Activated CD4-positive, alpha-beta memory T cell treated with anti-CD3 and anti-CD28 coated beads, Interleukin-2, amount 10 ng/mL, durations not matched to agents 7 days and 5 days (primary cell): ENCODE measurements around the gene C5orf58. TPM values are rescaled to one million over a fixed set of nuclear protein-coding genes. Genes with fewer than 3 reads are reported as not detected.
A peak's percentile ranks its signal among the peaks of the same experiment; 100 is the strongest.

Source experiments
- CTCF ChIA-PET: fragments of 350-600 bp; sonication (Branson Sonifier 250); formaldehyde crosslinking; loops from one replicate; lab custom pipeline; 2021; ENCODE audit warnings: antibody characterized with exemption, inconsistent platforms; lab: Charles Lee
- POLR2A ChIA-PET: fragments of 350-600 bp; sonication (Branson Sonifier 250); formaldehyde crosslinking; loops from one replicate; lab custom pipeline; 2021; ENCODE audit warnings: antibody characterized with exemption; lab: Charles Lee
- DNase-seq: peaks from one replicate; pipeline ENCODE4 v3.0.0-alpha.2; 2020
- H3K27ac Mint-ChIP-seq: one replicate; pipeline ENCODE4 v1.8.0; 2021; ENCODE audit warnings: mild to moderate bottlenecking, mixed read lengths
- H3K27me3 Mint-ChIP-seq: one replicate; pipeline ENCODE4 v1.8.0; 2021; ENCODE audit warnings: mixed read lengths
- H3K36me3 Mint-ChIP-seq: one replicate; pipeline ENCODE4 v1.8.0; 2021; ENCODE audit warnings: low read depth, mixed read lengths
- H3K4me1 Mint-ChIP-seq: one replicate; pipeline ENCODE4 v1.8.0; 2021; ENCODE audit warnings: mixed read lengths
- H3K4me3 Mint-ChIP-seq: one replicate; pipeline ENCODE4 v1.8.0; 2021; ENCODE audit warnings: mild to moderate bottlenecking, mixed read lengths
- H3K9me3 Mint-ChIP-seq: one replicate; pipeline ENCODE4 v1.8.0; 2021; ENCODE audit warnings: mixed read lengths
- total RNA-seq, 2 experiments: library from RNA; stranded (reverse); gene quantifications; one replicate each; pipeline ENCODE4 v1.2.3, GENCODE V29; 2021

The C5orf58 gene, protein sequence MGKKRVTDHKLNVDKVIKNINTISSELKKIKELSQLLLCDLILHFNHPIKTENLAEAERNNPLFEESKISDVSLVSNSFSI
- total RNA-seq, result not detected

DNA sequence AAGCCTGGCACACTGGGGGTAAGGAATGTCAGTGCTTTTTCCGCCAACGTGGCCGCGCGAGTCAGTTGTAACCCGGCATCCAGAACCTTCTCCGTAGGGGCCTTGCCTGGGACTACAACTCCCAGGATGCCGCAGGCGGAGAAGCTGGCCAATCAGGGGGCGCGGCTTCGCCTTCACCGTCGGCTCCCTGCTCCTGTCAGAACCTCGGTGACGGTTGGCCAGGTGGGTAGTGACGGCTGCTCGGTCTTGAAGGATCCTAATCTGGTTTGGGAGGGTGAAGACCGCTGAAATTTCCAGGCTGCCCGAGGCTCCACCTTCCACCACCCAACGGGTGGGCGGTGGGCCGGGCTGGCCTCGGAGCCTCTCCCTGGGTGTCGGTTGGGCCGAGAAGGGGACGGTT is at the start of gene C5orf58:
Gene C5orf58, plus strand, starts transcription at position 200 of the 400 bp plus-strand sequence. CDS start 1,992 bp downstream, outside the sequence.
- POLR2A ChIA-PET, result no interaction called here
- H3K4me1 Mint-ChIP-seq, result no peaks in the 10 kb centered on the region

DNA sequence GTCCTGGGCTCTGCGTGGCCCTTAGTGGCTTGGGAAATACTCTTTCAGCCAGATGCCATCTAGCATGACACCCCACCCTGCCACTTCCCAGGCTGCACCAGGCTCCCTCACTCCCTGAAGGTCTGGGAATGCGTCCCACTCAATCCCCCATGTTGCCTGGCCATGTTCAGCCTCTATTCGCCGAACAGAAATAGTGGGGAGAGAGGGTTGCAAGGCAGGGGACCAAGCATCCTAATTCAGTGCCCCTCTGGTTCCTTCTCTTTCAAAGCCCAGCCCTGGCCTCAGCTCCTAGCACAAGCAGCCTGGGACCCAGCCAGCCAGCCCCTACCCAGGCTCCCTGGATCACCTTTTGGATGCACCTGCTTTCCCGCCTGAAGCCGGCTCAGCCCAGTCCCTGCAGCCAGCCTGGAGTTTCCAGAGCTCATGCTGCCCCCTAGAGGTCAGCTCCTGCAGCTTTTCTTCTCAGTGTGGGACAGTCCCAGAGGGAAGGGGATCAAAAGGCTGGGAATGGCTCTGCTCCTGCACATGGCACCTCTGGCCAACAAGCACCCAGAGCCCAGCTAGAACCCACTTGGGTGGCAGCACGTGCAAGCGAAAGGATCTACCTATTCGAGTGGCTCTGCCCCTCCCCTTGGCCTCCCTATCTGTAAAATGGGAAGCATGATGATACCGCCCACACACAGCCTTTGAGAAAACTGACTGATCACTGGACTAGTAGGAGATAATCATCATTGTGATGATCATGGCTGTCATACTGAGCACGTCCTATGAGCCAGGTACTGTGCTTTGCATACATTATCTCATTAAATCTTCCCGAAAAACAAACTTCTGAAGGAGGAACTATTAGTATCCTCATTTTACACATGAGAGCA is 48.7 kb upstream of the C5orf58 start:
- H3K27me3 Mint-ChIP-seq, result peaks cover 19% of the 10 kb centered on the region
- H3K27ac Mint-ChIP-seq, result no peak overlapping the region
- no peak overlapping the region for H3K4me3 Mint-ChIP-seq
- DNase-seq, result peak; percentile 53
- no peaks in the 10 kb centered on the region for H3K9me3 Mint-ChIP-seq
- H3K4me1 Mint-ChIP-seq, result no peaks in the 10 kb centered on the region
- H3K36me3 Mint-ChIP-seq, result no peaks in the 10 kb centered on the region
- ChIA-PET POLR2A (no interaction called here), CTCF (interaction anchor here (0.7 to 4.6 kb wide), 17 partner anchors 8 to 243 kb away, joined by 3 to 32 read pairs (median 5); no protein-coding TSS in a partner anchor)

More for the DNA sequence above, at the start of gene C5orf58:
- Mint-ChIP-seq H3K4me3 (no peak within 1 kb of the TSS), H3K27me3 (no peaks in the 10 kb centered on the region), H3K36me3 (no peaks in the 10 kb centered on the region), H3K9me3 (no peaks in the 10 kb centered on the region), H3K27ac (no peak within 1 kb of the TSS)
- CTCF ChIA-PET, result interaction anchor here (1.3 kb wide), 1 partner anchor 101 kb away, joined by 3 read pairs; no protein-coding TSS in a partner anchor
- no peak for DNase-seq

DNA sequence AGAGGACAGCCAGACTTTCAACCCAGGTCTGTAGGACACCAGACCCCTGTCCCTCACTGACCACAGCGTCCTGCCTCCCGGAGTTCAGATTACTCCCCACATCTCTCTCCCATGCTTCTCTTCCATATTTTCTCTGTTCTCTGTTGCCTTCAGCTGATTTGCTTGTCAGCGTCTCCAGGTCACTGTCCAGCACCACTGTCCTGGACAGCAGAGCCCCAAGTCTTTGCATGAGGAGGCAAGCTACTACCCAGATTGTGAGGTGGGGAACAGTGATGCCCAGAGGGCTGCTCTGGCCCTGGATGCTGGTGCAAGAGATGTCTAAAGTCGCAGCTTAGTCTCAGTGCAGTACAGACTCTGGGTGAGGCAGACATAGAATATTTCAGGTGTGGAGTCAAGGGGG is 48.0 kb upstream of the C5orf58 start:
- ChIA-PET POLR2A (no interaction called here), CTCF (interaction anchor here (1.0 to 4.6 kb wide), 12 partner anchors 11 to 114 kb away, joined by 3 to 32 read pairs (median 6); no protein-coding TSS in a partner anchor)
- H3K36me3 Mint-ChIP-seq, result no peaks in the 10 kb centered on the region
- no peak for DNase-seq
- no peaks in the 10 kb centered on the region for H3K9me3 Mint-ChIP-seq
- H3K27me3 Mint-ChIP-seq, result peaks cover 19% of the 10 kb centered on the region
- H3K4me1 Mint-ChIP-seq, result no peaks in the 10 kb centered on the region
- H3K4me3 Mint-ChIP-seq, result no peak overlapping the region
- H3K27ac Mint-ChIP-seq, result no peak overlapping the region

DNA sequence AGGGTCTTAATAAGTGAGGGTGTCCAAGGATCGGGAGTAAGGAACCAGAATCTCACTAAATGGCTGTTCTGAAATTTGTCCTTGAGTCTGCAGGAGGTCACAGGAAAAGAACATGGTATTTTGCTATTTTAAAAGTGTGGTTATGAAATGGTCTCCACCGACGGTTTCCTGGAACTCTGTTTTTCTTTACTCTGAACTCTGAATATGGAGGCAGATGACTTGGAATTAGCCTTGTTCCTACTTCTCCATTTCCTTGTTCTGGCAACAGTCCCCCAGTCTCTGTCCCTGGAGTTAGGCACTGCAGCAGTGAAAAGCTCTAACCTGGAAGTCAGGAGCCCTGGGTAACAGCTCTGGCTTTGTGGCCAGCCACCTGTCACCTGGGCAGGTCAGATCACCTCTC is 46.6 kb upstream of the C5orf58 start:
- Mint-ChIP-seq H3K27me3 (peaks cover 25% of the 10 kb centered on the region), H3K4me3 (no peak overlapping the region), H3K4me1 (no peaks in the 10 kb centered on the region), H3K9me3 (no peaks in the 10 kb centered on the region), H3K36me3 (no peaks in the 10 kb centered on the region), H3K27ac (no peak overlapping the region)
- no peak for DNase-seq
- ChIA-PET POLR2A (no interaction called here), CTCF (interaction anchor here (1.4 to 4.6 kb wide), 3 partner anchors 12 to 85 kb away, joined by 3 to 32 read pairs (median 14); no protein-coding TSS in a partner anchor)

DNA sequence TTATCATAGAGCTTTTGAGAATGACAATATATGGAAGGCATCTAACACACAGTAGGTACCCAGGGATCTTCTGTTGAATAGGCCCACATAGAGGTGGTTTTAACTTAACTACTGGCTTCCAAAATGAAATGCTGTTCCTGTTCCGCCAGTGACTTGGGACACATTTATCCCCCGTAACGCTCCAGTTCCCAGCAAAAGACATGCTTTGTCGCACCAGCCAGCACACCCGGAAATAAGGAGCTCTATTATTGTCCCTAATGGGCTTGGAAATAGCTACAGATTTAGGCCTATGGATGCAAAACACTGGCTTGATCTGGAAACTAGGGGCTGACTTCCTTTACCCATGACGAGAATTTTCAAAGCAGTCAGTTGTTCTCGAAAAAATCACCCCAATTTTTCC is 45.9 kb upstream of the C5orf58 start:
- CTCF ChIA-PET, result interaction anchor here (1.8 kb wide), 1 partner anchor 86 kb away, joined by 5 read pairs; no protein-coding TSS in a partner anchor
- H3K27me3 Mint-ChIP-seq, result peaks cover 20% of the 10 kb centered on the region
- H3K9me3 Mint-ChIP-seq, result no peaks in the 10 kb centered on the region
- no peaks in the 10 kb centered on the region for H3K36me3 Mint-ChIP-seq
- POLR2A ChIA-PET, result no interaction called here
- H3K27ac Mint-ChIP-seq, result no peak overlapping the region
- H3K4me1 Mint-ChIP-seq, result no peaks in the 10 kb centered on the region
- H3K4me3 Mint-ChIP-seq, result no peak overlapping the region
- DNase-seq, result no peak

DNA sequence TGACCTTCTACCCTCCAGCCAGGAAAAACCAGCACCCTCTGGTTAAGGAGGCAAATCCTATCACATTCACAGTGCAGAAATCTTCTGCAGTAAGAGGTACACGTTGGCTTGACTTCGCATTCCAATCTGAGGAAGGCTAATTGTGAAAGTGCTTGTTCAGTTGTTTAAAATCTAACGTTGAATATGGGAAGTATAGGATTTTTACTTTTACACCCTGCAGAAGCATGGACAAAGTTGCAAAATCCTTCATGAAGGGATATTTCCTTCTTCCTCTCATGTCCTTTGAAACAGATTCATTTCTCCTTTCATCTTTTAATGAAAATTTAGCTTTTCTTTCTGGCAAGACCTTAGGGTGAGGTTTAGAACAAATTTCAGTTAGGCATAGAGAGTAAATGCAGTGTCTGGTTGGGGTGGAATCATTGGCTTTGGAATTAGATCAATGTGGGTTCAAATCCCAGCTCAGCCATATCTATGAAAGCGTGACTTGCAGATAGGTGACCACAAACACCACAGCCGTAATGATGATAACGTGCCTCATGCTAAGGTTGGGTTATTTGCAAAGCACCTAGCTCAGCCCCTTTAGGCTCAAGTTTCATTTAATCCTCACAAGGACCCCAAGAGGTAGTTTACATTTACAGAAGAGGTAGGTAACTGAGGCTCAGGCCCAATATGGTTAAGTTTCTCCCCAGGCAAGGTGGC is 42.2 kb upstream of the C5orf58 start:
- Mint-ChIP-seq H3K4me3 (no peak overlapping the region), H3K9me3 (no peaks in the 10 kb centered on the region), H3K27ac (no peak overlapping the region), H3K4me1 (no peaks in the 10 kb centered on the region), H3K27me3 (peaks cover 18% of the 10 kb centered on the region), H3K36me3 (no peaks in the 10 kb centered on the region)
- no peak for DNase-seq
- ChIA-PET CTCF (no interaction called here), POLR2A (no interaction called here)

DNA sequence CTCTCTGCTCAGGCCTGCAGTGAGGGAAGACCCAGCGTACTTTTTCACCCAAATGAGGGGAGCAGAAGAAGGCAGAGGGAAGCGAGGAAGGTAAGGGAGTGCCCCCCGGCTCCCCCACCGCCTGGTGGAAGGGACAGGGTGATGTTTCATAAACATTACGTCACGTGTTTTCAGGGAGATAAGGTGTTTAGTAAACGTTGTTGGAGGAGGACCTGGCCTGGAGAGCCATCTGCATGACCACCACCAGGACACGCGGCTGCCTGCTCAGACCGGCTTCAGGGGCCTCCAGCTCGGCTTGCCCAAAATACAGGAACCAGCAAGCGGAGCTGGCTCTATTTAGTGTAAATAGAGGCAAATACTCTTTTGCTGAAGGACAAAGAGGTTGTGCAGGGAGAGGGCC is 40.0 kb upstream of the C5orf58 start:
- no peaks in the 10 kb centered on the region for H3K4me1 Mint-ChIP-seq
- H3K27ac Mint-ChIP-seq, result no peak overlapping the region
- no peaks in the 10 kb centered on the region for H3K9me3 Mint-ChIP-seq
- H3K27me3 Mint-ChIP-seq, result peaks cover 13% of the 10 kb centered on the region
- CTCF ChIA-PET, result interaction anchor here (0.5 kb wide), 1 partner anchor 11 kb away, joined by 4 read pairs; no protein-coding TSS in a partner anchor
- POLR2A ChIA-PET, result no interaction called here
- H3K36me3 Mint-ChIP-seq, result no peaks in the 10 kb centered on the region
- DNase-seq, result no peak
- no peak overlapping the region for H3K4me3 Mint-ChIP-seq

DNA sequence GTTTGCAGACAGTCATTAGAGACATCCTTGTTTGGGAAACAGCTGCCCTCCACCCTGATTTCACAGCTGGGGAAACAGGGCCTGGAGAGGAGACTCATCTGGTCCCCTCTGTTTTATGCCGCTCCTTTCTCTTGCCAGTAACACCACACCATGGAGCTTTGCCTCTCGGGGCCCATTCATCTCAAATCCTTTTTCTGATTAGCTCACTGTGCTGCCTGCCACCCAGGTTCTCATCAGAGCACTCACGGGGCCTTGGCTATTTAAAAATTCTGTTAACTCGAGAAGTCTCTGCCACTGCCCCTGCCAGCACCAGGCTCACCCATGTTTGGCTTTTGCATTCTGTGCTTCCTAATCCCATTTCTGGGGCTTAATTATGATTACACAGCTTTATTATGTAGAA is 36.8 kb upstream of the C5orf58 start:
- ChIA-PET POLR2A (no interaction called here), CTCF (interaction anchor here (4.8 kb wide), 1 partner anchor 11 kb away, joined by 24 read pairs; no protein-coding TSS in a partner anchor)
- Mint-ChIP-seq H3K36me3 (no peaks in the 10 kb centered on the region), H3K27ac (no peak overlapping the region), H3K9me3 (no peaks in the 10 kb centered on the region), H3K4me3 (no peak overlapping the region), H3K4me1 (no peaks in the 10 kb centered on the region), H3K27me3 (peaks cover 9% of the 10 kb centered on the region)
- DNase-seq, result no peak

DNA sequence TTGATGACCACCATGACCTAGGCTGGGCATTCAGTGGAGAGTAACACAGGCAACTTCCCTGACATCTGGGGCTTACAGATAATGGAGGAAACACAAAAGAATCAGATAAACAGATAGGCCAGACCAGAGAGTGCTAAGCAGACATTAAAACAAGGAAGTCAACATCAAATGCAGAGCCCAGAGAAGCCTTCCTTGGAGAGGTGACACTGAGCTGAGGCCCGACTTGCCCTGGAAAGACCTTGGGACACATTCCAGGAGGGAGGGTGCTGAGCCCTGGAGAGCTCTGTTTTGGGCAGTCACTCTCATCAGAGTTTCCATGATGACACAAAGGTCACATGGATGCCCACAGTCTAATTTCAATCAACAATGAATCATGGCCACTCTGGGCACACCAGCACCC is 31.9 kb upstream of the C5orf58 start:
- H3K4me3 Mint-ChIP-seq, result no peak overlapping the region
- H3K27me3 Mint-ChIP-seq, result peaks cover 27% of the 10 kb centered on the region
- no peak for DNase-seq
- no peak overlapping the region for H3K27ac Mint-ChIP-seq
- no peaks in the 10 kb centered on the region for H3K9me3 Mint-ChIP-seq
- H3K36me3 Mint-ChIP-seq, result no peaks in the 10 kb centered on the region
- ChIA-PET CTCF (interaction anchor here (0.8 to 1.6 kb wide), 4 partner anchors 17 to 220 kb away, joined by 3 to 4 read pairs (median 4); no protein-coding TSS in a partner anchor), POLR2A (no interaction called here)
- no peaks in the 10 kb centered on the region for H3K4me1 Mint-ChIP-seq

DNA sequence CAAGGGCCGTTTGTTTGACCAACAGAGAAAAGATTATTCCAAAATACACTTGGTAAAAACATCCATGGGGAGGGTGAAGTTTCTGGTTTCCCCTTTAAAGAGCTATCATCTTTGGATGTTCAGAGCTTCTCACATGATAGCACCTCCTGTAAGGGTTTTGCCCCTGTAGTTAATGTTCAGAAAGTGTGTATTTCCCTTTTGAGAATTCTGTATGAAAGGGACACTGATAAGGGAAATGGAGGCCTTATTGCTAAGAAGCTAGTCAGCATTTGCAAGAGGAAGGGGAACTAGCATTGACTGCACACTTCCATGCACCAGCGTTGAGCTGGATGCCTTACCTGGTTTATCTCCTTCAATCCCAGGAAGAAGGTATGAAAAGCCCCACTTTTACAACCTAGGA is 31.5 kb upstream of the C5orf58 start:
- no peaks in the 10 kb centered on the region for H3K36me3 Mint-ChIP-seq
- H3K27ac Mint-ChIP-seq, result no peak overlapping the region
- H3K9me3 Mint-ChIP-seq, result no peaks in the 10 kb centered on the region
- H3K4me1 Mint-ChIP-seq, result no peaks in the 10 kb centered on the region
- ChIA-PET CTCF (interaction anchor here (1.4 to 1.6 kb wide), 2 partner anchors 17 to 25 kb away, joined by 4 read pairs; no protein-coding TSS in a partner anchor), POLR2A (no interaction called here)
- H3K27me3 Mint-ChIP-seq, result peaks cover 27% of the 10 kb centered on the region
- H3K4me3 Mint-ChIP-seq, result no peak overlapping the region
- DNase-seq, result no peak

DNA sequence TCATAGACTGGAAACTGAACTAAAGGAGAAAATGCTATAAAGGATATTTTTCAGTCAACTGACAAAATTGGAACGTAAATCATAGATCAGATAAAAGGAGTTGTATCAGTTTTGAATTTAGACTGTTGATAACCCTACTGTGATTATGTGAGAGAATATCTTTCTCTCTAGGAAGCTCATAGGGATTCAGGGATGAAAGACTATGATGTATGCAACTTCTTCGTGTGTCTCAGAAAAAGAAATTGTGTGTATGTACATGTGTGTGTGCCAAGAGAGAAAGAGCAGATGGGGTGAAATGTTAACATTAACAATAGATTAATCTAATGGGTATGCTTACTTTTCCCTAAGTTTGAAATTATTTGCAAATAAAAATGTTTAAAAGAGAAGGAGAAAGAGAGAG is 30.7 kb upstream of the C5orf58 start:
- Mint-ChIP-seq H3K27me3 (peaks cover 27% of the 10 kb centered on the region), H3K9me3 (no peaks in the 10 kb centered on the region), H3K27ac (no peak overlapping the region), H3K4me1 (no peaks in the 10 kb centered on the region), H3K36me3 (no peaks in the 10 kb centered on the region), H3K4me3 (no peak overlapping the region)
- POLR2A ChIA-PET, result no interaction called here
- CTCF ChIA-PET, result no interaction called here
- no peak for DNase-seq

DNA sequence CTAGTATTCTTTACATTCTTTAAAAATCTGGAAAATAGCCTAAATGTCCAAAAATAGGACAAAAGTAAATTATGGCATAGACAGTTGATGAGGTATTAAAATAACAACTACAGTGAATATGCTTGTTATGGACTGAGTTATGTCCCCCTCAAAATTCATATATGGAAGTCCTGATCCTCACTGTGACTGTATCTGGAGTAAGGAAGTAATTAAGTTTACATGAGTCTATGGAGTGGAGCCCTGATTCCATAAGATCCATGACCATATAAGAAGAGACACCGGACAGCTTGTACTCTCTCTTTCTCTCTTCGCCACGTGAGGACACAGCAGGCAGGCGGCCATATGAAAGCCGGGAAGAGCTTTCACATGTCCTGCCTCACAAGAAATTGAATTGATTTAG is 28.6 kb upstream of the C5orf58 start:
- no peak overlapping the region for H3K27ac Mint-ChIP-seq
- ChIA-PET CTCF (no interaction called here), POLR2A (no interaction called here)
- no peaks in the 10 kb centered on the region for H3K4me1 Mint-ChIP-seq
- no peaks in the 10 kb centered on the region for H3K9me3 Mint-ChIP-seq
- H3K36me3 Mint-ChIP-seq, result no peaks in the 10 kb centered on the region
- H3K27me3 Mint-ChIP-seq, result peaks cover 32% of the 10 kb centered on the region
- H3K4me3 Mint-ChIP-seq, result no peak overlapping the region
- DNase-seq, result no peak

DNA sequence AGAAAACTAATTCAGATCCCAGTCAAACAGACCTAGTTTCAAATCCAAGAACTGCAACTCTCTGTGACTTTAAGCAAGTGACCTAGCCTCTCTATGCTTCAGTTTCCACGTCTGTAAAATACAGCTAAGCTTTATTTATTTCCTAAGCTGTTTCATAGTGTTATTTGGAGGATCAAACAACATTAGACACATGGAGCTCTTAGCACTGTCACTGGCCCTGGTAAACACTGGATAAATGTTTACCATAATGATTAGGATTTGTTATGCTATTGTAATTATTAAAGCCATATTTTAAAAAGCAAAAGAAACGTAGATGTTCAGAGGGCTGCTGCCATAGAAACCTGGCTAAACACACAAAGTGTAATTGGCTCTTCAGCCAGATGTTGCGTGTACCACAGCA is 26.6 kb upstream of the C5orf58 start:
- Mint-ChIP-seq H3K4me3 (no peak overlapping the region), H3K9me3 (no peaks in the 10 kb centered on the region), H3K36me3 (no peaks in the 10 kb centered on the region), H3K4me1 (no peaks in the 10 kb centered on the region), H3K27me3 (peaks cover 42% of the 10 kb centered on the region), H3K27ac (no peak overlapping the region)
- ChIA-PET CTCF (interaction anchor here (0.8 to 1.3 kb wide), 2 partner anchors 11 to 22 kb away, joined by 3 to 7 read pairs; no protein-coding TSS in a partner anchor), POLR2A (no interaction called here)
- DNase-seq, result no peak
